ENCODE results near the gene SMARCAL1.

SMARCAL1 gene

DNA sequence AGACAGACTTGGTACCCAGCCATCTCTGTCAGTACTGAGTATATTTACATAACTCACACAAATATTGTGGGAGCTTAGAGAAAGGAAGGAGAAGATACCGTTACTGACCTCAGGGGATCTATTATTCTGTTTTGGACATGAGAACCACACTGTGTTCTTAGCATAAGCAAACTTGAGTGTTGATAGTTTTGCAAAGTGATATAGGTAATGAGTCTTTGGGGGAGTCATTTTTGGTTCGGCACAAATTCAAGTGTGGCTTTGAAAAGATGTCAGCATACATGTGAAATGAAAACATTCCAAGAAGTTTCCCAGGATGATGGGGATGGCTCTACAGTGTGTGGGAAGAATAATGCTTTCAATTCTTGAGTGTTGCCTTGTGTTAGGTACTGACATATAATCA is 24.1 kb downstream of the SMARCAL1 start:
- TF ChIP-seq, protein P1, sequence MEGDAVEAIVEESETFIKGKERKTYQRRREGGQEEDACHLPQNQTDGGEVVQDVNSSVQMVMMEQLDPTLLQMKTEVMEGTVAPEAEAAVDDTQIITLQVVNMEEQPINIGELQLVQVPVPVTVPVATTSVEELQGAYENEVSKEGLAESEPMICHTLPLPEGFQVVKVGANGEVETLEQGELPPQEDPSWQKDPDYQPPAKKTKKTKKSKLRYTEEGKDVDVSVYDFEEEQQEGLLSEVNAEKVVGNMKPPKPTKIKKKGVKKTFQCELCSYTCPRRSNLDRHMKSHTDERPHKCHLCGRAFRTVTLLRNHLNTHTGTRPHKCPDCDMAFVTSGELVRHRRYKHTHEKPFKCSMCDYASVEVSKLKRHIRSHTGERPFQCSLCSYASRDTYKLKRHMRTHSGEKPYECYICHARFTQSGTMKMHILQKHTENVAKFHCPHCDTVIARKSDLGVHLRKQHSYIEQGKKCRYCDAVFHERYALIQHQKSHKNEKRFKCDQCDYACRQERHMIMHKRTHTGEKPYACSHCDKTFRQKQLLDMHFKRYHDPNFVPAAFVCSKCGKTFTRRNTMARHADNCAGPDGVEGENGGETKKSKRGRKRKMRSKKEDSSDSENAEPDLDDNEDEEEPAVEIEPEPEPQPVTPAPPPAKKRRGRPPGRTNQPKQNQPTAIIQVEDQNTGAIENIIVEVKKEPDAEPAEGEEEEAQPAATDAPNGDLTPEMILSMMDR (IDR thresholded peaks at IDR 0.05; ENCODE audit: control extremely low read depth, extremely low read depth, low read depth, missing control alignments) = no peak
- ChIA-PET CTCF (interaction anchor here (1.1 to 1.4 kb wide), 2 partner anchors 13 to 14 kb away, joined by 4 to 5 read pairs; no protein-coding TSS in a partner anchor), POLR2A (no interaction called here)
- DNase-seq (ENCODE audit: extremely low spot score) = no peak

DNA sequence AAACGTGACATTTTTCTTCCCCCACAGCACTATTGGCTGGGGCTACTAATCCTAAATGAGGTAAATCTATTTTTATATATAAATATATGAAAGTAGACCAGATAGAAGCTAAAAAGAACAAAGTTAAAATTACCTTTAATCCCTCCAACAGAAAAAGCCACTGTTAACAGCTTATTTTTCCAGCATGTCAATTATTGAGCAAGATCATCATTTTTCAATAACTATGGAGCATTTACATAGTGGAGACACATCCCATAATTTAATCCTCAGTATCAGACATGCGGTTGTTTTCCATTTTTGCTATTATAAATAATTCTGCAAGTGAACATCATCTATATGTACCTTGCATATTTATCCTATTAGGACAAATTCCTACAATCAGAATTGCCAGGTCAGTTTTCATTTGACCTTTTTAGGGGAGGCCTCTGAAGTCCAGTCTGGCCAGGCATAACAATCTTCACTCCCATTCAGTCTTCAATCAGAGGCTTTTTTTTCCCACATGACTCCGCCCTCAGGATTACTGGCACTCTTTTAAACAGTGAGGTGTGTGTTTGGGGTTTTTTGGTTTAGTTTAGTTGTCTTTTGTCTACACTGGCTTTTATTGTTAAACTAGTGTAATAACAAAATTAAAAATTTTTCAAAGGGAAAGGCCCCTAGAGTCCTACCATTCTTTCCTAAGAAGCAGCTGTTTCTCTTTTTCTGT is 29.2 kb downstream of the SMARCAL1 start:
- CTCF ChIA-PET = interaction anchor here (1.7 kb wide), 1 partner anchor 37 kb away, joined by 4 read pairs; no protein-coding TSS in a partner anchor
- DNase-seq (ENCODE audit: extremely low spot score) = no peak
- TF ChIP-seq, protein P1 (IDR thresholded peaks at IDR 0.05; ENCODE audit: control extremely low read depth, extremely low read depth, low read depth, missing control alignments) = no peak
- POLR2A ChIA-PET = no interaction called here

DNA sequence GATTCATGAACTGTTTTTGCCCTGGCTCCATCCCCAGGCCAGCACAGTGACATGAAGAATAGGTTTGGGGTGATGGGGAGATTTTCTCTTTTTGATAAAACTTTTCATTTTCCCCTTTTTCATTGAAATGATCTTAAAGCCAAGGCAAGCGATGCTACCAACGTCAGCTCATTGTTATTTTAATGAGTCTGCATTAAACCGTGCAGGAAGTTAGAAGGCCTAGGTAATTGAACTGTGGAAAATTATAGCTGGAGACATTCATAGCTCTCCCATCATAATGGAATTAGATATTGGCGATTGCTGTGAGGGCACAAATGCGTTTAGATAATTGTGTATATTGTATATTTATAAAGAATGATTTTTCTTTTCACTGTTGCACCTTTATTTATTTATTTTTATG is 33.2 kb downstream of the SMARCAL1 start:
- no peak for DNase-seq (ENCODE audit: extremely low spot score)
- ChIA-PET POLR2A (no interaction called here), CTCF (interaction anchor here (0.8 kb wide), 1 partner anchor 48 kb away, joined by 3 read pairs; no protein-coding TSS in a partner anchor)
- TF ChIP-seq, protein P1 (IDR thresholded peaks at IDR 0.05; ENCODE audit: control extremely low read depth, extremely low read depth, low read depth, missing control alignments) = no peak

DNA sequence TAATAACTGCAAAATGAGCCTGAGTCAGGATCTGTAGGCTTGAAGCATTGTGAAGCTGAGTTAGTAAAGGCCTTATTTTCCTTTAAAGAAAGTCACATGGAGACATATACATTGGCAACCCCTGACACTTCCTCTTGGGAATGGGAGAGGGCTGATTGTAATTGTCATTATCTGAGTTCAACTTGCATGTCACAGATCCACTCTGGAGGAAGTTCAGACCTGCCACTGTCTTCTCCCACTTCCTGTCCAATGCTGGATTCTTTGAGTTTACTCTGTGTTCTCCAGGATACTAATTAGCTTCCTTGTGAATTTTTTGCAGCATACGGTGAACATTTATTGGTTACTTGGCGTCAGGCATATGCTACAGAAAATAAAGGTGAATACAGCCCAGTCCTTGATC is 34.1 kb downstream of the SMARCAL1 start:
- DNase-seq (ENCODE audit: extremely low spot score) = no peak
- ChIA-PET CTCF (interaction anchor here (0.8 to 1.3 kb wide), 2 partner anchors 27 to 47 kb away, joined by 3 read pairs; no protein-coding TSS in a partner anchor), POLR2A (no interaction called here)
- TF ChIP-seq, protein P1 (IDR thresholded peaks at IDR 0.05; ENCODE audit: control extremely low read depth, extremely low read depth, low read depth, missing control alignments) = no peak

DNA sequence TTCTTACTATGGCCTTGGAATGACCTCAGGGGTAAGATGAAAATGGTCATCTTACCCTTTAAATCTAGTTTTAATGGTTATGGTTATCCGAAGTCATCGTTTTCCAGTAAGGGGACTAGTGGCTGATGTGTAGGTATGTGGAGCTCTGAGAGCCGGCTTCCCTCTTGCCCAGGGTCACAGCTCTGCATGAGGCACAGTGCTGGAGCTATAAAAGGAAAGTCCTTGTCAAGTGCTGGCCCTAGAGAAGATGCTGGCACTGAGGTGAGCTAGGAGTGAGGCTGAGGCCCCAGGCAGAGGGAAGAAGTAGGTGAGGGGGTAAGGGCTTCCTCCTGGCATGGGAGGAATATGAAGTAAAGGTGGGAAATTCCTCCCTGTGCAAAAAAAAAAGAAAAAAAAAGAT is 35.0 kb downstream of the SMARCAL1 start:
- ChIA-PET CTCF (interaction anchor here (1.3 kb wide), 1 partner anchor 28 kb away, joined by 3 read pairs; no protein-coding TSS in a partner anchor), POLR2A (no interaction called here)
- no peak for DNase-seq (ENCODE audit: extremely low spot score)
- TF ChIP-seq, protein P1 (IDR thresholded peaks at IDR 0.05; ENCODE audit: control extremely low read depth, extremely low read depth, low read depth, missing control alignments) = no peak

DNA sequence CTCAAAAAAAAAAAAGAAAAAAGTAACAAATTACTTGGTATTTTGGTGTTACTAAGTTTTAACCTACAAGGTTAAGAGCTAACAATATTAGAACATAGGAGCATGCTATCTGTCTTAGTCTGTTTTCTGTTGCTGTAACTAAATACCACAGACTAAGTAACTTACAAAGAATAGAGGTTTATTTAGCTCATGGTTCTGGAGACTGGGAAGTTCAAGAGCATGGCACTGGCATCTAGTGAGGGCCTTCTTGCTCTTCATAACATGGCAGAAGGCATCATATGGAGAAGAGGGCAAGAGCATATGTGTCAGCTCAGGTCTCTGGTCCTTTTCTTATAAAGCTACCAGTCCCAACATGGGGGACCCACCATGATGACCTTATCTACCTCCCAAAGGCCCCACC is 36.5 kb downstream of the SMARCAL1 start:
- DNase-seq (ENCODE audit: extremely low spot score) = no peak
- TF ChIP-seq, protein P1 (IDR thresholded peaks at IDR 0.05; ENCODE audit: control extremely low read depth, extremely low read depth, low read depth, missing control alignments) = no peak
- ChIA-PET CTCF (interaction anchor here (0.8 to 2.1 kb wide), 5 partner anchors 9 to 227 kb away, joined by 3 to 5 read pairs (median 5); no protein-coding TSS in a partner anchor), POLR2A (no interaction called here)

All from GM10248 (cell line).